Right ventricle myocardium inferior (tissue), 1 donor: ENCODE data around the gene CACTIN. TPM values are rescaled to one million over a fixed set of nuclear protein-coding genes. Genes with fewer than 3 reads are reported as not detected.

Experiments used
- ATAC-seq: fragments of 200-7000 bp; cut with Tn5 transposase; one replicate; pipeline ENCODE4 v1.9.1; 2020; ENCODE audit warnings: mild to moderate bottlenecking, moderate library complexity
- DNase-seq: peaks from one replicate; pipeline ENCODE4 v3.0.0; 2021; ENCODE audit errors: missing footprints
- intact Hi-C: fragments of 100-400 bp; cut with DNase I; formaldehyde crosslinking; loops from one replicate; pipeline ENCODE4 v1.11.0; 2022
- total RNA-seq: library from RNA; stranded (reverse); fragmentation: NEBNext Ultra II Directional; extraction: Animal tissue kit (Norgen Biotek cat#: 25700); gene quantifications from one replicate; pipeline ENCODE4 v1.2.1, GENCODE V29; 2021
- donor health status: DM: no; HTN: yes; CAD: no; lungs with severe emphysema.

CACTIN gene
- total RNA-seq, 1 donor from 2014 or later, result 12.6 TPM

- intact Hi-C loops, result no loop called here
- ATAC-seq, result no peak
Observed at GRCh38 chr19:3605770-3606169, 20.8 kb downstream of the CACTIN start.

GRCh38 chr19:3605361-3605760, 21.2 kb downstream of the CACTIN start:
- no peak for ATAC-seq
- DNase-seq, result no peak
- intact Hi-C loops, result no loop called here

More at GRCh38 chr19:3605770-3606169, 20.8 kb downstream of the CACTIN start:
- no peak for DNase-seq

- DNase-seq (no peak), ATAC-seq (no peak)
- intact Hi-C loops, result no loop called here
Observed at GRCh38 chr19:3604987-3605343, 21.6 kb downstream of the CACTIN start.

GRCh38 chr19:3604227-3604986, 22.2 kb downstream of the CACTIN start:
- DNase-seq, result no peak
- intact Hi-C loops, result no loop called here
- no peak for ATAC-seq

- intact Hi-C loops, result no loop called here
- no peak for ATAC-seq
- DNase-seq, result no peak
Observed at GRCh38 chr19:3603121-3603811, 23.3 kb downstream of the CACTIN start.

- no peak for DNase-seq
- intact Hi-C loops, result no loop called here
- ATAC-seq, result no peak
Observed at GRCh38 chr19:3601021-3601420, 25.6 kb downstream of the CACTIN start.

GRCh38 chr19:3599776-3600187, 26.8 kb downstream of the CACTIN start:
- ATAC-seq (no peak), DNase-seq (no peak)
- intact Hi-C loops, result no loop called here

- DNase-seq, result no peak
- no peak for ATAC-seq
Observed at GRCh38 chr19:3595521-3596061, 31.0 kb downstream of the CACTIN start.

GRCh38 chr19:3593156-3593555, 33.4 kb downstream of the CACTIN start:
- DNase-seq (no peak), ATAC-seq (no peak)
- intact Hi-C loops, result no loop called here

More at GRCh38 chr19:3595521-3596061, 31.0 kb downstream of the CACTIN start:
- intact Hi-C loops, result no loop called here

GRCh38 chr19:3591876-3592613, 34.5 kb downstream of the CACTIN start:
- no peak for DNase-seq
- intact Hi-C loops, result no loop called here
- ATAC-seq, result peak; percentile 70

GRCh38 chr19:3590991-3591659, 35.5 kb downstream of the CACTIN start:
- ATAC-seq (no peak), DNase-seq (no peak)
- intact Hi-C loops, result no loop called here

- no peak for DNase-seq
- intact Hi-C loops, result no loop called here
- no peak for ATAC-seq
Observed at GRCh38 chr19:3589949-3590348, 36.6 kb downstream of the CACTIN start.

- no peak for ATAC-seq
- intact Hi-C loops, result no loop called here
- DNase-seq, result no peak
Observed at GRCh38 chr19:3589439-3589838, 37.2 kb downstream of the CACTIN start.

- ATAC-seq, result no peak
- intact Hi-C loops, result loop anchor here (2.0 kb wide), 1 partner anchor 32 kb away; no protein-coding TSS in a partner anchor
- DNase-seq, result no peak
Observed at GRCh38 chr19:3586707-3587346, 39.8 kb downstream of the CACTIN start.

- ATAC-seq, result no peak
- DNase-seq, result no peak
- intact Hi-C loops, result loop anchor here (2.0 kb wide), 1 partner anchor 33 kb away; no protein-coding TSS in a partner anchor
Observed at GRCh38 chr19:3586127-3586626, 40.4 kb downstream of the CACTIN start.

GRCh38 chr19:3585301-3586126, 41.1 kb downstream of the CACTIN start, which contains the start of gene GIPC3:
Gene GIPC3 (plus strand): TSS chr19:3585478. CDS start chr19:3585598, 120 bp downstream.
- no peak for DNase-seq
- no peak for ATAC-seq
- intact Hi-C loops, result loop anchor here (2.0 kb wide), 1 partner anchor 33 kb away; no protein-coding TSS in a partner anchor
